ENCODE results near the gene IGF1R. TPM values are rescaled to one million over a fixed set of nuclear protein-coding genes. Genes with fewer than 3 reads are reported as not detected.

The IGF1R gene
- polyA plus RNA-seq, 1 experiment: 36.2 TPM

DNA sequence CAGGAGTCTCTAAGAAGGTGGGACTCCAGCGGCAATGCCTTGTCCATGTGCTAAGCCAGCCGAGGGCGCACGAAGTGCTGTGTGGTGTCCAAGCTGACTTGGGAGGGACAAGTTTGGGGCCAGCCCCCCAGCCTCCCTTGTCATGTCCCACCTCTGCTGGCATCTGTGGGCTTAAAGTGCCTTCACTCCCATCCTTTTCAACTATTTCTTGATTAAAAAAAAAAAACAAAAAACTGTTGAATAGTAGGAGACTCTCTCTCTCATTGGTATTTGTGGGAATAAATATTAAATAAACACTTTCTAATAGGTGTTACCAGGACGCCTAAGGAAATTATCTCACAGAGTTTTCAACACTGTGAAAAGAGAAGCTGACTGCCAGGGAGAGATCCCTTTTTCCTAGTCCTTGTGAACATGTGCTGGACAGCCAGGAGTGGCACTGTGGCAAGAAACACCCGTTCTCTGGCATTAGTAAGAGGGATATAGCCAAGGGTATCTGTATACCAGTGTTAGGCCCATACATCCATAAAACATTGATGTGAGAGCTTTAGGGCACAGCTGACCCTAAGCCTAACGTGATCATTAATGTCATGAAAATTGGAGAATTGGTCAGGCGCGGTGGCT is 158.0 kb downstream of the IGF1R start:
- H3K36me3 ChIP-seq (ENCODE audit: control insufficient read depth, insufficient read depth, low read length): no peaks in the 10 kb centered on the region

GRCh38 chr15:98807262-98807661 is 158.9 kb downstream of the IGF1R start:
- no peak overlapping the region for H3K4me3 ChIP-seq (ENCODE audit: low read depth, low read length)

More for the DNA sequence above, 158.0 kb downstream of the IGF1R start:
- POLR2A ChIA-PET: no interaction called here
- no peak for DNase-seq (ENCODE audit: low read depth)
- TF ChIP-seq, protein P1, sequence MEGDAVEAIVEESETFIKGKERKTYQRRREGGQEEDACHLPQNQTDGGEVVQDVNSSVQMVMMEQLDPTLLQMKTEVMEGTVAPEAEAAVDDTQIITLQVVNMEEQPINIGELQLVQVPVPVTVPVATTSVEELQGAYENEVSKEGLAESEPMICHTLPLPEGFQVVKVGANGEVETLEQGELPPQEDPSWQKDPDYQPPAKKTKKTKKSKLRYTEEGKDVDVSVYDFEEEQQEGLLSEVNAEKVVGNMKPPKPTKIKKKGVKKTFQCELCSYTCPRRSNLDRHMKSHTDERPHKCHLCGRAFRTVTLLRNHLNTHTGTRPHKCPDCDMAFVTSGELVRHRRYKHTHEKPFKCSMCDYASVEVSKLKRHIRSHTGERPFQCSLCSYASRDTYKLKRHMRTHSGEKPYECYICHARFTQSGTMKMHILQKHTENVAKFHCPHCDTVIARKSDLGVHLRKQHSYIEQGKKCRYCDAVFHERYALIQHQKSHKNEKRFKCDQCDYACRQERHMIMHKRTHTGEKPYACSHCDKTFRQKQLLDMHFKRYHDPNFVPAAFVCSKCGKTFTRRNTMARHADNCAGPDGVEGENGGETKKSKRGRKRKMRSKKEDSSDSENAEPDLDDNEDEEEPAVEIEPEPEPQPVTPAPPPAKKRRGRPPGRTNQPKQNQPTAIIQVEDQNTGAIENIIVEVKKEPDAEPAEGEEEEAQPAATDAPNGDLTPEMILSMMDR (IDR thresholded peaks at IDR 0.05; ENCODE audit: insufficient read depth, low read depth, low read length): no peak
- Histone ChIP-seq H3K4me3 (ENCODE audit: low read depth, low read length) (no peak overlapping the region), H3K27me3 (ENCODE audit: control insufficient read depth, insufficient read depth, low read length) (no peaks in the 10 kb centered on the region)
- CTCF ChIA-PET: interaction anchor here (1.1 to 1.6 kb wide), 3 partner anchors 28 to 287 kb away, joined by 3 to 4 read pairs (median 3); no protein-coding TSS in a partner anchor

GRCh38 chr15:98809273-98809672 is 160.9 kb downstream of the IGF1R start:
- DNase-seq (ENCODE audit: low read depth): no peak
- Histone ChIP-seq H3K4me3 (ENCODE audit: low read depth, low read length) (no peak overlapping the region), H3K36me3 (ENCODE audit: control insufficient read depth, insufficient read depth, low read length) (no peaks in the 10 kb centered on the region), H3K27me3 (ENCODE audit: control insufficient read depth, insufficient read depth, low read length) (no peaks in the 10 kb centered on the region)
- ChIA-PET CTCF (no interaction called here), POLR2A (no interaction called here)
- TF ChIP-seq, protein P1 (IDR thresholded peaks at IDR 0.05; ENCODE audit: insufficient read depth, low read depth, low read length): no peak

More at GRCh38 chr15:98807262-98807661, 158.9 kb downstream of the IGF1R start:
- ChIA-PET CTCF (interaction anchor here (0.7 to 1.9 kb wide), 6 partner anchors 15 to 288 kb away, joined by 3 to 6 read pairs (median 3); no protein-coding TSS in a partner anchor), POLR2A (no interaction called here)
- Histone ChIP-seq H3K36me3 (ENCODE audit: control insufficient read depth, insufficient read depth, low read length) (no peaks in the 10 kb centered on the region), H3K27me3 (ENCODE audit: control insufficient read depth, insufficient read depth, low read length) (no peaks in the 10 kb centered on the region)
- DNase-seq (ENCODE audit: low read depth): peak; percentile 66
- TF ChIP-seq, protein P1 (IDR thresholded peaks at IDR 0.05; ENCODE audit: insufficient read depth, low read depth, low read length): no peak

DNA sequence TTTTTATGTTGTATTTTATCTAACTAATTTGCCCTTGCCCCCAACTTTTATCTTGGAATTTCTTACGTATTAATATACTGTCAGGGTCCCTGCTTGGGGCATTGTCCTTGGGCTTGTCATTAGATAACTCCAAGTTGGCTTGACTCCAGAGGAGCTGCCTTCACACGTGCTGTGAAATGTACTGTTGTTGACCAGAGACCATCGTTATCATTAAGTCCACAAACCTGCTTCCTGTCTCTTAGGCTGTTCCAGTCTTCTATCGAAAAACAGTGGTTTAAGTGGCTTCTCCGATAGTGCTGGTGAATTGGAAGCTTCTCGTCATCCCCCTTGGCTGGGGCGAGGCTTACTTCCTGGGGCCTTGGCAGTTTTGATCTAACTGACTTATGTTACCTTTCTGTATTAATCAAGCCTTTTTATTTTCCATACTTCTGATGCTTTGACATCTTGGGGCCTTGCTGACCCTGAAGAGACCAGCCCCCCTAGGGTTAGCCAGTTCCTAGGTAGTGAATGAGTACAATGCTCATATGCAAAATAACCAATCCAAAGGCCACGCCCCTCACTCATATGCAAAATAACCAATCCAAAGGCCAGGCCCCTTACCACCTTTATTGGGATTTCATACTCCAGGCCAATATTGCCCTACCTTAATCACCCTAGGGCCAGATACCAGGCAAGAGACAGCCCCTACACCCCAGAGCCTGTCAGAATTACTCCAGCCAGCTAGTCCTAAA is 164.5 kb downstream of the IGF1R start:
- CTCF ChIA-PET: no interaction called here
- H3K36me3 ChIP-seq (ENCODE audit: control insufficient read depth, insufficient read depth, low read length): no peaks in the 10 kb centered on the region
- H3K27me3 ChIP-seq (ENCODE audit: control insufficient read depth, insufficient read depth, low read length): no peaks in the 10 kb centered on the region
- POLR2A ChIA-PET: no interaction called here
- TF ChIP-seq, protein P1 (IDR thresholded peaks at IDR 0.05; ENCODE audit: insufficient read depth, low read depth, low read length): no peak
- no peak for DNase-seq (ENCODE audit: low read depth)
- H3K4me3 ChIP-seq (ENCODE audit: low read depth, low read length): no peak overlapping the region

GRCh38 chr15:98813951-98814350 is 165.6 kb downstream of the IGF1R start:
- no peaks in the 10 kb centered on the region for H3K27me3 ChIP-seq (ENCODE audit: control insufficient read depth, insufficient read depth, low read length)
- DNase-seq (ENCODE audit: low read depth): no peak
- no peak overlapping the region for H3K4me3 ChIP-seq (ENCODE audit: low read depth, low read length)
- no peaks in the 10 kb centered on the region for H3K36me3 ChIP-seq (ENCODE audit: control insufficient read depth, insufficient read depth, low read length)
- TF ChIP-seq, protein P1 (IDR thresholded peaks at IDR 0.05; ENCODE audit: insufficient read depth, low read depth, low read length): no peak
- ChIA-PET POLR2A (no interaction called here), CTCF (interaction anchor here (0.6 to 1.7 kb wide), 4 partner anchors 16 to 72 kb away, joined by 3 to 6 read pairs (median 3); no protein-coding TSS in a partner anchor)
